K562 (cell line): ENCODE data around the gene RNU2-63P. TPM values are rescaled to one million over a fixed set of nuclear protein-coding genes. Genes with fewer than 3 reads are reported as not detected.

Experiments used
- ATAC-seq: fragments of 200-7000 bp; cut with Tn5 transposase; 3 replicates; pipeline ENCODE4 v1.9.1; 2020; ENCODE audit warnings: moderate library complexity
- Bru-seq: library from RNA; stranded (reverse); fragments of 400-500 nt; gene quantifications from one replicate; lab custom pipeline; 2021; lab: Mats Ljungman, UMichigan
- BruChase-seq, 2 experiments: library from RNA; stranded (reverse); fragments of 400-500 nt; gene quantifications; one replicate each; lab custom pipeline; 2021; lab: Mats Ljungman, UMichigan
- BruUV-seq: library from RNA; stranded (reverse); fragments of 400-500 nt; replicated peaks from 2 replicates; lab custom pipeline; 2021; lab: Mats Ljungman, UMichigan
- CTCF ChIA-PET: fragments of 300-600 bp; formaldehyde crosslinking; extraction: SDS; loops from one replicate; lab custom pipeline; 2021; ENCODE audit warnings: low intra/inter-chr PET ratio; lab: Yijun Ruan, JAX
- POLR2A ChIA-PET: fragments of 300-600, 350-650 bp; sonication (Branson Sonifier 250); formaldehyde crosslinking; extraction: SDS; loops from one replicate; lab custom pipeline; 2021; ENCODE audit warnings: antibody characterized with exemption, inconsistent platforms; lab: Yijun Ruan, JAX
- DNase-seq, 4 experiments: peaks; one replicate each; pipeline versions ENCODE4 v3.0.0 to v3.0.0-alpha.2; 2011 to 2018; ENCODE audit warnings: low spot score in 3 of 4, mixed read lengths in 3 of 4; ENCODE audit errors: extremely low read depth in 1 of 4
- FAIRE-seq: peaks from 2 replicates; lab custom pipeline; 2011; peaks lifted over from hg19 to GRCh38; lab: Jason Lieb, UNC
- H2AFZ ChIP-seq: 2 replicates; pipeline ENCODE4 v1.6.0; 2011; ENCODE audit warnings: low read depth, low read length, control low read depth, inconsistent platforms
- H3K27ac ChIP-seq: fragments of 200-600 bp; 3 replicates; pipeline ENCODE4 v1.8.0; 2011; ENCODE audit warnings: low read depth, mild to moderate bottlenecking, control low read depth, inconsistent platforms, low read length, moderate library complexity, mixed read lengths; ENCODE audit errors: extremely low read depth
- H3K27me3 ChIP-seq, 2 experiments: fragments of 300-600 bp in 1 of 2; 2 replicates in 1 of 2; 3 replicates in 1 of 2; pipeline versions ENCODE4 v1.6.0 to v1.8.0; 2011; ENCODE audit warnings: inconsistent platforms in 2 of 2, low read length in 2 of 2, mild to moderate bottlenecking in 1 of 2, mixed read lengths in 1 of 2, moderate library complexity in 1 of 2; ENCODE audit not compliant: control insufficient read depth in 2 of 2, insufficient read depth in 2 of 2
- H3K36me3 ChIP-seq: fragments of 300-600 bp; 3 replicates; pipeline ENCODE4 v1.8.0; 2011; ENCODE audit warnings: mild to moderate bottlenecking, low read length, inconsistent platforms; ENCODE audit not compliant: control insufficient read depth, insufficient read depth
- H3K4me1 ChIP-seq, 2 experiments: fragments of 200-600 bp in 1 of 2; replicated peaks in 1 of 2; 2 replicates in 1 of 2; 3 replicates in 1 of 2; pipeline versions ENCODE4 v1.5.1 to v1.8.0; 2011; ENCODE audit warnings: inconsistent platforms in 2 of 2, low read length in 2 of 2, mild to moderate bottlenecking in 1 of 2, mixed read lengths in 1 of 2, moderate library complexity in 1 of 2; ENCODE audit not compliant: control insufficient read depth in 2 of 2, insufficient read depth in 2 of 2
- H3K4me2 ChIP-seq: 2 replicates; pipeline ENCODE4 v1.6.1; 2011; ENCODE audit warnings: low read length, control low read depth, inconsistent platforms, mixed read lengths; ENCODE audit not compliant: insufficient read depth
- H3K4me3 ChIP-seq: fragments of 200-600 bp; sonication (generic), shearing (Covaris generic); 2 replicates; pipeline ENCODE4 v1.5.1; 2016; ENCODE audit warnings: control low read depth, inconsistent platforms
- H3K79me2 ChIP-seq: fragments of 200-600 bp; 3 replicates; pipeline ENCODE4 v1.8.0; 2011; ENCODE audit warnings: low read length, inconsistent platforms; ENCODE audit not compliant: control insufficient read depth, insufficient read depth
- H3K9ac ChIP-seq, 2 experiments: 2 replicates each; pipeline versions ENCODE4 v1.6.0 to v1.6.1; 2011; ENCODE audit warnings: low read depth in 2 of 2, low read length in 2 of 2, control low read depth in 1 of 2, inconsistent platforms in 1 of 2, mild to moderate bottlenecking in 1 of 2, mixed read lengths in 1 of 2; ENCODE audit not compliant: insufficient read depth in 1 of 2
- H3K9me1 ChIP-seq: one replicate; pipeline ENCODE4 v1.6.0; 2011; ENCODE audit warnings: inconsistent platforms, mild to moderate bottlenecking, low read length, moderate library complexity; ENCODE audit not compliant: control insufficient read depth, insufficient read depth
- H3K9me3 ChIP-seq: replicated peaks from 2 replicates; pipeline ENCODE4 v1.5.1; 2011; ENCODE audit warnings: low read depth, low read length, inconsistent platforms; ENCODE audit not compliant: control insufficient read depth, insufficient read depth
- H4K20me1 ChIP-seq: replicated peaks from 2 replicates; pipeline ENCODE4 v1.6.1; 2011; ENCODE audit warnings: low read length, inconsistent platforms, mixed read lengths; ENCODE audit not compliant: control insufficient read depth, insufficient read depth
- ETV5 ChIP-seq: sonication (generic); formaldehyde crosslinking; IDR thresholded peaks from 2 replicates; pipeline ENCODE4 v1.4.0; 2020; ENCODE audit warnings: low read depth, mild to moderate bottlenecking, missing genetic modification reagents
- GTF2F1 ChIP-seq: IDR thresholded peaks from 2 replicates; pipeline ENCODE4 v1.6.1; 2011; ENCODE audit warnings: low read depth, low read length, improper control_type of control experiment
- ZFP30 ChIP-seq: fragments of 250-450 bp; sonication (Bioruptor Pico); IDR thresholded peaks from 2 replicates; pipeline ENCODE4 v1.8.0; 2022; ENCODE audit warnings: moderate library complexity, mild to moderate bottlenecking, inconsistent platforms, borderline replicate concordance
- ZNF23 ChIP-seq: fragments of 250-450 bp; sonication (Bioruptor Pico); IDR thresholded peaks from 2 replicates; pipeline ENCODE4 v1.4.0; 2020; ENCODE audit warnings: mild to moderate bottlenecking
- ZNF707 ChIP-seq: fragments of 250-450 bp; sonication (Bioruptor Pico); conservative IDR thresholded peaks from 2 replicates; pipeline ENCODE4 v1.8.0; 2022; ENCODE audit warnings: inconsistent platforms, mild to moderate bottlenecking, moderate library complexity
- WGBS: fragments of 100-300 bp; shearing (Covaris generic); methylation state at CpG from one replicate; pipeline ENCODE4 v1.1.6; 2016; ENCODE audit warnings: low coverage, mixed read lengths; ENCODE audit not compliant: insufficient coverage; ENCODE audit errors: missing lambda C conversion rate; 5-methylcytosine and 5-hydroxymethylcytosine counted together
- in situ Hi-C: fragments of 300-500 bp; cut with MboI; formaldehyde crosslinking; loops from 4 replicates; pipeline ENCODE4 v1.15.0; 2018; ENCODE audit warnings: inconsistent platforms, mixed read lengths
- intact Hi-C: fragments of 100-400 bp; cut with micrococcal nuclease; formaldehyde crosslinking; loops from 2 replicates; pipeline ENCODE4 v1.14.2; 2022
- long read RNA-seq, 3 experiments: library from polyadenylated mRNA in 2 of 3; library from RNA in 1 of 3; unstranded in 2 of 3; stranded (forward) in 1 of 3; transcript quantifications; one replicate each; pipeline ENCODE4 v2.0.0, GENCODE V29; 2019 to 2022
- polyA minus RNA-seq, 3 experiments: library from RNA; depleted of rRNA, polyadenylated mRNA; stranded (reverse); fragments of >200 nt; gene quantifications; 2 replicates each; pipeline ENCODE4 v1.2.3, GENCODE V29; 2011
- polyA plus RNA-seq, 8 experiments: library from polyadenylated mRNA; depleted of rRNA in 4 of 8; stranded (reverse) in 5 of 8; unstranded in 3 of 8; fragments of >200 nt; fragmentation: Nextera tagmentation in 2 of 8; fragmentation: Illumina TruSeq in 1 of 8; extraction: Ambion mirVana in 2 of 8; extraction: Trizol in 1 of 8; gene quantifications; 2 replicates each; pipeline versions ENCODE4 v1.2.1 to v1.2.3, GENCODE V29; 2011 to 2014; ENCODE audit warnings: inconsistent platforms in 1 of 8, missing spikeins in 1 of 8
- total RNA-seq, 7 experiments: library from RNA; depleted of rRNA in 6 of 7; stranded (reverse); fragments of >200 nt in 6 of 7; fragmentation: Illumina TruSeq in 2 of 7; extraction: Trizol in 2 of 7; gene quantifications; 2 replicates each; pipeline versions ENCODE4 v1.2.1 to v1.2.3, GENCODE V29; 2011 to 2021; ENCODE audit warnings: low replicate concordance in 1 of 7
- TF ChIP-seq, protein P1 (sequence below), 2 experiments: fragments of 450-650 bp; formaldehyde crosslinking in 1 of 2; IDR thresholded peaks; 2 replicates each; pipeline versions ENCODE4 v1.4.0 to v1.6.1; 2014 to 2020; ENCODE audit warnings: mild to moderate bottlenecking in 2 of 2, borderline replicate concordance in 1 of 2, low read depth in 1 of 2

RNU2-63P gene
- 96.1 TPM in 1 of 2 replicates, not detected in the other for total RNA-seq (2011; cell fraction: chromatin; rRNA removed; ENCODE audit: low replicate concordance)
- 340 and 743 TPM in 2 replicates for total RNA-seq (2011; cell fraction: nucleolus; rRNA removed)
- total RNA-seq (2011; cell fraction: nucleoplasm; rRNA removed) = 584 and 1,519 TPM in 2 replicates
- total RNA-seq (2014; rRNA removed) (131 TPM in 1 of 2 replicates, not detected in the other), total RNA-seq (2014; rRNA removed; fragmentation: Illumina TruSeq; extraction: Trizol) (236 and 253 TPM in 2 replicates), total RNA-seq (2015; rRNA removed; fragmentation: Illumina TruSeq; extraction: Trizol) (169 and 170 TPM in 2 replicates), total RNA-seq (2021) (33.0 and 34.0 TPM in 2 replicates), polyA plus RNA-seq (2011; rRNA removed) (20.4 and 169 TPM in 2 replicates), polyA plus RNA-seq (2014; fragmentation: Illumina TruSeq; extraction: Trizol) (not detected in 2 replicates), polyA plus RNA-seq (2014; fragmentation: Nextera tagmentation; extraction: Ambion mirVana) (1 to 10 TPM in 1 of 2 experiments, not detected in 1; 5.8 TPM), polyA plus RNA-seq (2014; rRNA removed) (not detected in 2 replicates), polyA minus RNA-seq (2011; rRNA and poly(A)+ RNA removed) (74.3 and 391 TPM in 2 replicates), Bru-seq, nascent RNA (percentile 99 among the genes with signal in this experiment), BruChase-seq, experiment 1, labeled RNA remaining after a 2-hour chase (percentile 85 among the genes with signal in this experiment), BruChase-seq, experiment 2, labeled RNA remaining after a 6-hour chase (percentile 80 among the genes with signal in this experiment)
- polyA plus RNA-seq (2011; cell fraction: cytosol; rRNA removed) = not detected in 2 replicates
- polyA plus RNA-seq (2011; cell fraction: nucleus; rRNA removed) = 27.2 and 46.0 TPM in 2 replicates
- polyA plus RNA-seq (2012) = not detected in 2 replicates
- polyA minus RNA-seq (2011; cell fraction: cytosol; rRNA and poly(A)+ RNA removed) = 45.0 and 202 TPM in 2 replicates
- 490 and 616 TPM in 2 replicates for polyA minus RNA-seq (2011; cell fraction: nucleus; rRNA and poly(A)+ RNA removed)
- long read RNA-seq, experiment 1, partial matches to known transcripts = 0 of 2 reads
- long read RNA-seq, experiment 1, other reads (novel, unspliced or antisense) = 0 of 2 reads
- long read RNA-seq, experiment 2 = 0 reads
- long read RNA-seq, experiment 3 = 0 reads

DNA sequence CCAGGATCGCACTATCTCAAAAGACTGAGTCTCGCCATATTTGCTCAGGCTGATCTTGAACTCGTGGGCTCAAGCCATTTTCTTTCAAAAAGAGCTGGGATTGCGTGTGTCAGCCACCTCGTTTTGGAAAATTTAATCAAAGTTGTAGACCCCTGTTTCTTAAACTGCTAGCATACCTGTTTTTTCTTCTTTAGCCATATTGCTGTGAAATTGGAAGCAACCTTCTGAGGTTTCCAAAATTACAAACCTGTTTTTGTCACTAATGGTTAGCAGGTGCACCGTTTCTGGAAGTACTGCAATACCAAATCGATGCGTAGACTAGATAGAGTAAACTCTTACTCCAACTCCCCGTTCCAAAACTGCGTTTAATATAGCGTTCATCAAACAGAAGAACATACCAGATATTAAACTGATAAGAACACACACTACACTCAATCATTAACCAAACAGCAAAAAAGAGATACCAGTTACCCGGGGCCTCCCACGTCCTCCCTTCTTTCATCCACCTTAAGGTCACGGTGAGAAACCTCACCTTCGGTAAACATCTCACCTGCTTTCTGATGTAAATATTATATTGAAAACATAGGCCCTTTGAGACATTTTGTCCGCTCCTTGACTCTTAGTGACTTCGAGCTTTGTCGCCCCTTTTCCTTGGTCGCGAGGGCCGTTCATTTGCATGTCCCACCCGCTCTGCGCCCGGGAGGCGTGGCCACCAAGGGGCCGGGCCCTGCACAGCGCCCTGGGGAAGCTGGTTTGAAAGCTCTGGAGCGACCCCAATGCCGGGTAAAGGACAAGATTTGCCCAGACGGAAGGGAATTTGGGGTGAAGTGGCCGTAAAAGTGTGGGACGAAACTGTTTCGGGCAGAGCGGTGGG lies at the start of gene RNU2-63P:
Gene RNU2-63P (minus strand): TSS at position 462 of the 874 bp plus-strand sequence.
- Histone ChIP-seq H3K27ac (peak within 1 kb of the TSS; percentile 100), H3K4me3 (peak within 1 kb of the TSS; percentile 55), H3K9me3 (peaks cover 2% of the 10 kb centered on the region; the same call in 1 of the 2 replicates), H3K4me2 (peak within 1 kb of the TSS; percentile 84), H3K27me3 (no peaks in the 10 kb centered on the region), H3K9me1 (no peaks in the 10 kb centered on the region), H3K9ac (peak within 1 kb of the TSS; percentile 89 to 98), H2AFZ (peak within 1 kb of the TSS; percentile 99), H4K20me1 (no peaks in the 10 kb centered on the region; the same call in 1 of the 2 replicates), H3K4me1 (peaks cover 11 to 14% of the 10 kb centered on the region in 2 experiments; a peak in 4 of 5 replicates), H3K79me2 (no peaks in the 10 kb centered on the region), H3K36me3 (no peaks in the 10 kb centered on the region)
- CTCF ChIA-PET = interaction anchor here (0.7 kb wide), 1 partner anchor 49 kb away, joined by 3 read pairs; no protein-coding TSS in a partner anchor
- peak; percentile 90 for ATAC-seq
- in situ Hi-C loops (loop anchor here (10.0 to 25.0 kb wide), 3 partner anchors 138 to 779 kb away; no protein-coding TSS in a partner anchor), intact Hi-C loops (loop anchor here (1.0 to 5.0 kb wide), 2 partner anchors 39 to 146 kb away; partner anchors contain the start of gene KRCC1)
- DNase-seq = peak; percentile 82 to 91 (median 86)
- TSS peak; percentile 100 for BruUV-seq
- FAIRE-seq = peak; percentile 92
- POLR2A ChIA-PET = interaction anchor here (0.6 to 2.8 kb wide), 22 partner anchors 9 to 472 kb away, joined by 3 to 24 read pairs (median 6); no protein-coding TSS in a partner anchor
- under 1% methylated on average over 31 of the region's 34 CpGs for WGBS
- TF ChIP-seq ETV5 (CRISPR knock-in tag) (peak; percentile 73; the same call in 1 of the 2 replicates), ZNF23 (CRISPR knock-in tag) (peak; percentile 88), ZNF707 (CRISPR knock-in tag) (no peak), GTF2F1 (peak; percentile 100), ZFP30 (CRISPR knock-in tag) (0 out of 2 replicates have a peak, but pooled peaks have one; percentile 4)
- TF ChIP-seq, protein P1, sequence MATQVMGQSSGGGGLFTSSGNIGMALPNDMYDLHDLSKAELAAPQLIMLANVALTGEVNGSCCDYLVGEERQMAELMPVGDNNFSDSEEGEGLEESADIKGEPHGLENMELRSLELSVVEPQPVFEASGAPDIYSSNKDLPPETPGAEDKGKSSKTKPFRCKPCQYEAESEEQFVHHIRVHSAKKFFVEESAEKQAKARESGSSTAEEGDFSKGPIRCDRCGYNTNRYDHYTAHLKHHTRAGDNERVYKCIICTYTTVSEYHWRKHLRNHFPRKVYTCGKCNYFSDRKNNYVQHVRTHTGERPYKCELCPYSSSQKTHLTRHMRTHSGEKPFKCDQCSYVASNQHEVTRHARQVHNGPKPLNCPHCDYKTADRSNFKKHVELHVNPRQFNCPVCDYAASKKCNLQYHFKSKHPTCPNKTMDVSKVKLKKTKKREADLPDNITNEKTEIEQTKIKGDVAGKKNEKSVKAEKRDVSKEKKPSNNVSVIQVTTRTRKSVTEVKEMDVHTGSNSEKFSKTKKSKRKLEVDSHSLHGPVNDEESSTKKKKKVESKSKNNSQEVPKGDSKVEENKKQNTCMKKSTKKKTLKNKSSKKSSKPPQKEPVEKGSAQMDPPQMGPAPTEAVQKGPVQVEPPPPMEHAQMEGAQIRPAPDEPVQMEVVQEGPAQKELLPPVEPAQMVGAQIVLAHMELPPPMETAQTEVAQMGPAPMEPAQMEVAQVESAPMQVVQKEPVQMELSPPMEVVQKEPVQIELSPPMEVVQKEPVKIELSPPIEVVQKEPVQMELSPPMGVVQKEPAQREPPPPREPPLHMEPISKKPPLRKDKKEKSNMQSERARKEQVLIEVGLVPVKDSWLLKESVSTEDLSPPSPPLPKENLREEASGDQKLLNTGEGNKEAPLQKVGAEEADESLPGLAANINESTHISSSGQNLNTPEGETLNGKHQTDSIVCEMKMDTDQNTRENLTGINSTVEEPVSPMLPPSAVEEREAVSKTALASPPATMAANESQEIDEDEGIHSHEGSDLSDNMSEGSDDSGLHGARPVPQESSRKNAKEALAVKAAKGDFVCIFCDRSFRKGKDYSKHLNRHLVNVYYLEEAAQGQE (IDR thresholded peaks at IDR 0.05; ENCODE audit: borderline replicate concordance) = no peak
- TF ChIP-seq, protein P1 (CRISPR knock-in tag; IDR thresholded peaks at IDR 0.05; ENCODE audit: low read depth) = no peak
